Measurements from ENCODE around the gene GYPC.
"Not testable (repeated sequence)": the region's sequence is repeated elsewhere in the genome, so short reads cannot be mapped to it uniquely, and the experiment has no call there.

Gene GYPC

GRCh38 chr2:126679094-126679713 lies 23.2 kb downstream of the GYPC start:
- Histone ChIP-seq H3K4me3 (ENCODE audit: low read depth, low read length) (no peak overlapping the region), H3K36me3 (replicated peaks) (peaks cover 5% of the 10 kb centered on the region), H3K27ac (no peak overlapping the region), H3K27me3 (replicated peaks) (no peaks in the 10 kb centered on the region)
- in situ Hi-C loops (cut with HindIII; ENCODE audit: low pct_ligation_motif_present, low sequenced_read_pairs) = no loop called here
- DNase-seq = no peak
- no peak for TF ChIP-seq CTCF (IDR thresholded peaks at IDR 0.05; ENCODE audit: low read depth, low read length, missing control alignments)

- no peak for TF ChIP-seq CTCF (IDR thresholded peaks at IDR 0.05; ENCODE audit: low read depth, low read length, missing control alignments)
- Histone ChIP-seq H3K36me3 (replicated peaks) (peaks cover 3% of the 10 kb centered on the region), H3K27me3 (replicated peaks) (no peaks in the 10 kb centered on the region), H3K27ac (no peak overlapping the region), H3K4me3 (ENCODE audit: low read depth, low read length) (no peak overlapping the region)
- in situ Hi-C loops (cut with HindIII; ENCODE audit: low pct_ligation_motif_present, low sequenced_read_pairs) = no loop called here
- DNase-seq = no peak
Measured at GRCh38 chr2:126681505-126681904, 25.5 kb downstream of the GYPC start.

- no peak for DNase-seq
- Histone ChIP-seq H3K36me3 (replicated peaks) (peaks cover 3% of the 10 kb centered on the region), H3K27me3 (replicated peaks) (no peaks in the 10 kb centered on the region), H3K4me3 (ENCODE audit: low read depth, low read length) (no peak overlapping the region), H3K27ac (no peak overlapping the region)
- in situ Hi-C loops (cut with HindIII; ENCODE audit: low pct_ligation_motif_present, low sequenced_read_pairs) = no loop called here
- TF ChIP-seq CTCF (IDR thresholded peaks at IDR 0.05; ENCODE audit: low read depth, low read length, missing control alignments) = no peak
Measured at GRCh38 chr2:126685629-126686028, 29.7 kb downstream of the GYPC start.

GRCh38 chr2:126686286-126686685 lies 30.3 kb downstream of the GYPC start:
- Histone ChIP-seq H3K27me3 (replicated peaks) (no peaks in the 10 kb centered on the region), H3K4me3 (ENCODE audit: low read depth, low read length) (no peak overlapping the region), H3K36me3 (replicated peaks) (peaks cover 3% of the 10 kb centered on the region), H3K27ac (no peak overlapping the region)
- no peak for TF ChIP-seq CTCF (IDR thresholded peaks at IDR 0.05; ENCODE audit: low read depth, low read length, missing control alignments)
- no peak for DNase-seq
- in situ Hi-C loops (cut with HindIII; ENCODE audit: low pct_ligation_motif_present, low sequenced_read_pairs) = no loop called here

- in situ Hi-C loops (cut with HindIII; ENCODE audit: low pct_ligation_motif_present, low sequenced_read_pairs) = no loop called here
- DNase-seq = no peak
- H3K27ac ChIP-seq = no peak overlapping the region
- no peak overlapping the region for H3K4me3 ChIP-seq (ENCODE audit: low read depth, low read length)
- peaks cover 3% of the 10 kb centered on the region for H3K36me3 ChIP-seq (replicated peaks)
- H3K27me3 ChIP-seq (replicated peaks) = no peaks in the 10 kb centered on the region
- no peak for TF ChIP-seq CTCF (IDR thresholded peaks at IDR 0.05; ENCODE audit: low read depth, low read length, missing control alignments)
Measured at GRCh38 chr2:126686841-126687485, 31.0 kb downstream of the GYPC start.

DNA sequence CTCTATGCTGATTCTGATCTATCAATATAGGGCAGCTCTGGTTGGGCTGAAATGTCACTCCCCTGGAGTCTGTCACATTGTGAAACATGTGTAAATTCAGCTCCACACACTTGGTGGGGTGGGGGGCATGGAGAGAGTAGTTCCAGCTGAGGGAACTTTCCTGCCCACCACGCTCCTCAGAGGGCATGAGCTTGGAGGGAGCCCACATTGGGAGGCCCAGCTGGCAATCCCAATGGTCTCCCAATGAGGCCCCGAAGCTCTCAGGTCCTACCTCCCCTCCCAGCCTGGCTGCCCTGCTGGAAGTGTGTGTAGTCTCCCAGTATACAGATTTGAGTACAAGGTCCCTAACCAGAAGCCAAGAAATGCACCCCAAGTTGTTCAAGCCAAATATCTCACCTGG lies 31.5 kb downstream of the GYPC start:
- in situ Hi-C loops (cut with HindIII; ENCODE audit: low pct_ligation_motif_present, low sequenced_read_pairs) = no loop called here

DNA sequence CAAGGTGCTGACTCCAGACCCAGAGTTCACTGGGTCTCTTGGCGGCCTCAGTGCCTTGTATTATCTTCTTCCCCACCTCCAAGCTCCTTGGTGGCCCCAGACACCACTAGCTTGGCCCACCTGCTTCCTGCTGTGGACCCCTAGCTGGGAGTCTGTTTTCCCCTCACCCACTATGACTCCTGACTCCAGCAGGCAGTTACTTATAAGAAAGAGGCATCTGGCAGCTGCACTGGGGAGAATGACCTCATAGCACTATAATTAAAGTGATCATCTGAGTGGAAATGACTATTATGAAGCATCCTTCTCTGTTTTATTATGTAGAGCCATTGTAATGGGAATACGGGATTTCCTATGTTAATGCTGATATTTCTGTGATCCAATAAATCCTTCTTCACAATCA lies 32.6 kb downstream of the GYPC start:
- in situ Hi-C loops (cut with HindIII; ENCODE audit: low pct_ligation_motif_present, low sequenced_read_pairs); H3K4me3 ChIP-seq (ENCODE audit: low read depth, low read length); H3K36me3 ChIP-seq (replicated peaks); H3K27me3 ChIP-seq (replicated peaks); DNase-seq; H3K27ac ChIP-seq: not testable (repeated sequence)

More for the DNA sequence above, 31.5 kb downstream of the GYPC start:
- no peaks in the 10 kb centered on the region for H3K27me3 ChIP-seq (replicated peaks)
- no peak overlapping the region for H3K4me3 ChIP-seq (ENCODE audit: low read depth, low read length)
- DNase-seq = no peak
- H3K36me3 ChIP-seq (replicated peaks) = no peaks in the 10 kb centered on the region
- no peak for TF ChIP-seq CTCF (IDR thresholded peaks at IDR 0.05; ENCODE audit: low read depth, low read length, missing control alignments)
- no peak overlapping the region for H3K27ac ChIP-seq

DNA sequence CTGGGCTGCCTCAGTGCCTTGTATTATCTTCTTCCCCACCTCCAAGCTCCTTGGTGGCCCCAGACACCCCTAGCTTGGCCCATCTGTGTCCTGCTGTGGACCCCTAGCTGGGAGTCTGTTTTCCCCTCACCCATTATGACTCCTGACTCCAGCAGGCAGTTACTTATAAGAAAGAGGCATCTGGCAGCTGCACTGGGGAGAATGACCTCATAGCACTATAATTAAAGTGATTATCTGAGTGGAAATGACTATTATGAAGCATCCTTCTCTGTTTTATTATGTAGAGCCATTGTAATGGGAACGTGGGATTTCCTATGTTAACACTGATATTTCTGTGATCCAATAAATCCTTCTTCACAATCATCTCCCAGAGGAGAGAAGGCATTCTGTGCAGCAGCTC lies 36.3 kb downstream of the GYPC start:
- H3K36me3 ChIP-seq (replicated peaks) = peaks cover 16% of the 10 kb centered on the region
- DNase-seq; H3K27me3 ChIP-seq (replicated peaks); H3K4me3 ChIP-seq (ENCODE audit: low read depth, low read length); in situ Hi-C loops (cut with HindIII; ENCODE audit: low pct_ligation_motif_present, low sequenced_read_pairs); H3K27ac ChIP-seq: not testable (repeated sequence)

All from brain microvascular endothelial cell (primary cell).